ENCODE data around the gene GATB. TPM values are rescaled to one million over a fixed set of nuclear protein-coding genes. Genes with fewer than 3 reads are reported as not detected.

The GATB gene
- total and polyA plus RNA-seq, 2 experiments from 2014 or later = 17.7 to 18.9 TPM

GRCh38 chr4:151676301-151676700 is 84.5 kb downstream of the GATB start (continued):
- TF ChIP-seq, protein P1, sequence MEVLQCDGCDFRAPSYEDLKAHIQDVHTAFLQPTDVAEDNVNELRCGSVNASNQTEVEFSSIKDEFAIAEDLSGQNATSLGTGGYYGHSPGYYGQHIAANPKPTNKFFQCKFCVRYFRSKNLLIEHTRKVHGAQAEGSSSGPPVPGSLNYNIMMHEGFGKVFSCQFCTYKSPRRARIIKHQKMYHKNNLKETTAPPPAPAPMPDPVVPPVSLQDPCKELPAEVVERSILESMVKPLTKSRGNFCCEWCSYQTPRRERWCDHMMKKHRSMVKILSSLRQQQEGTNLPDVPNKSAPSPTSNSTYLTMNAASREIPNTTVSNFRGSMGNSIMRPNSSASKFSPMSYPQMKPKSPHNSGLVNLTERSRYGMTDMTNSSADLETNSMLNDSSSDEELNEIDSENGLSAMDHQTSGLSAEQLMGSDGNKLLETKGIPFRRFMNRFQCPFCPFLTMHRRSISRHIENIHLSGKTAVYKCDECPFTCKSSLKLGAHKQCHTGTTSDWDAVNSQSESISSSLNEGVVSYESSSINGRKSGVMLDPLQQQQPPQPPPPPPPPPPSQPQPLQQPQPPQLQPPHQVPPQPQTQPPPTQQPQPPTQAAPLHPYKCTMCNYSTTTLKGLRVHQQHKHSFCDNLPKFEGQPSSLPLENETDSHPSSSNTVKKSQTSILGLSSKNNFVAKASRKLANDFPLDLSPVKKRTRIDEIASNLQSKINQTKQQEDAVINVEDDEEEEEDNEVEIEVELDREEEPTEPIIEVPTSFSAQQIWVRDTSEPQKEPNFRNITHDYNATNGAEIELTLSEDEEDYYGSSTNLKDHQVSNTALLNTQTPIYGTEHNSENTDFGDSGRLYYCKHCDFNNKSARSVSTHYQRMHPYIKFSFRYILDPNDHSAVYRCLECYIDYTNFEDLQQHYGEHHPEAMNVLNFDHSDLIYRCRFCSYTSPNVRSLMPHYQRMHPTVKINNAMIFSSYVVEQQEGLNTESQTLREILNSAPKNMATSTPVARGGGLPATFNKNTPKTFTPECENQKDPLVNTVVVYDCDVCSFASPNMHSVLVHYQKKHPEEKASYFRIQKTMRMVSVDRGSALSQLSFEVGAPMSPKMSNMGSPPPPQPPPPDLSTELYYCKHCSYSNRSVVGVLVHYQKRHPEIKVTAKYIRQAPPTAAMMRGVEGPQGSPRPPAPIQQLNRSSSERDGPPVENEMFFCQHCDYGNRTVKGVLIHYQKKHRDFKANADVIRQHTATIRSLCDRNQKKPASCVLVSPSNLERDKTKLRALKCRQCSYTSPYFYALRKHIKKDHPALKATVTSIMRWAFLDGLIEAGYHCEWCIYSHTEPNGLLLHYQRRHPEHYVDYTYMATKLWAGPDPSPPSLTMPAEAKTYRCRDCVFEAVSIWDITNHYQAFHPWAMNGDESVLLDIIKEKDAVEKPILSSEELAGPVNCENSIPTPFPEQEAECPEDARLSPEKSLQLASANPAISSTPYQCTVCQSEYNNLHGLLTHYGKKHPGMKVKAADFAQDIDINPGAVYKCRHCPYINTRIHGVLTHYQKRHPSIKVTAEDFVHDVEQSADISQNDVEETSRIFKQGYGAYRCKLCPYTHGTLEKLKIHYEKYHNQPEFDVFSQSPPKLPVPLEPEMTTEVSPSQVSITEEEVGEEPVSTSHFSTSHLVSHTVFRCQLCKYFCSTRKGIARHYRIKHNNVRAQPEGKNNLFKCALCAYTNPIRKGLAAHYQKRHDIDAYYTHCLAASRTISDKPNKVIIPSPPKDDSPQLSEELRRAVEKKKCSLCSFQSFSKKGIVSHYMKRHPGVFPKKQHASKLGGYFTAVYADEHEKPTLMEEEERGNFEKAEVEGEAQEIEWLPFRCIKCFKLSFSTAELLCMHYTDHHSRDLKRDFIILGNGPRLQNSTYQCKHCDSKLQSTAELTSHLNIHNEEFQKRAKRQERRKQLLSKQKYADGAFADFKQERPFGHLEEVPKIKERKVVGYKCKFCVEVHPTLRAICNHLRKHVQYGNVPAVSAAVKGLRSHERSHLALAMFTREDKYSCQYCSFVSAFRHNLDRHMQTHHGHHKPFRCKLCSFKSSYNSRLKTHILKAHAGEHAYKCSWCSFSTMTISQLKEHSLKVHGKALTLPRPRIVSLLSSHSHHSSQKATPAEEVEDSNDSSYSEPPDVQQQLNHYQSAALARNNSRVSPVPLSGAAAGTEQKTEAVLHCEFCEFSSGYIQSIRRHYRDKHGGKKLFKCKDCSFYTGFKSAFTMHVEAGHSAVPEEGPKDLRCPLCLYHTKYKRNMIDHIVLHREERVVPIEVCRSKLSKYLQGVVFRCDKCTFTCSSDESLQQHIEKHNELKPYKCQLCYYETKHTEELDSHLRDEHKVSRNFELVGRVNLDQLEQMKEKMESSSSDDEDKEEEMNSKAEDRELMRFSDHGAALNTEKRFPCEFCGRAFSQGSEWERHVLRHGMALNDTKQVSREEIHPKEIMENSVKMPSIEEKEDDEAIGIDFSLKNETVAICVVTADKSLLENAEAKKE (CRISPR knock-in tag; IDR thresholded peaks at IDR 0.05) = no peak
- TF ChIP-seq ZNF331 (CRISPR knock-in tag; IDR thresholded peaks at IDR 0.05; ENCODE audit: low read depth) = no peak

DNA sequence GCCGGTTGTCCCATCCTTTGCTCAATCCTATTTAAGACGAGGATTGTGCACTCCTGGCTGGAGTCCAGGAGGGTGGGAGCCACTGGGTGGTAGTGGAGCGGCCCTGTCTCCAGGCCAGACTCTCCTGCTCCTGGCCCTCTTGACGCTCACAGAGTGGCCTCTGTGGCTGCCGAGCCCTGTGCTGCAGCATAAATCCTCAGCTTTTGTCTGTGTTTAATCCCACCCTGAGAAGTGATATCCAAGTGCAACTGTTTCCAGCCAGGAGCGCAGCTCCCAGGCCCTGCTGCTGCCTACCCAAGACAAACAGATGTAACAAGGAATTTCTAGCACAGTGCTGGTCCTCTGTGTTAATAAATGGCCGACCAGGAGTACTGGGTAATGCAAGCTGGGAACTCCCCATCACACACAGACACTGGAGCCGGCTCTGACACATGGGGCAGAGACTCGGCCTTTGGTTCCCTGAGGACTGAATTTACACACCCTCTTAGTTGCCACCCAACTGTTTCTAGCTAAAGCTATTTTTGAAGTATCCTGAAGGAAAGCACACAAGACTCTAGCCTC is 85.3 kb downstream of the GATB start:
- Mint-ChIP-seq H3K27ac (no peak overlapping the region), H3K36me3 (ENCODE audit: low read depth) (no peaks in the 10 kb centered on the region; the same call in 2 of the 3 replicates), H3K4me3 (no peak overlapping the region), H3K27me3 (ENCODE audit: insufficient read depth, low read depth, poor library complexity) (no peaks in the 10 kb centered on the region), H3K4me1 (peaks cover 24% of the 10 kb centered on the region), H3K9me3 (no peaks in the 10 kb centered on the region)
- Histone ChIP-seq H3K27ac (ENCODE audit: low read depth) (no peak overlapping the region), H2AFZ (no peak overlapping the region), H3K27me3 (ENCODE audit: insufficient read depth) (no peaks in the 10 kb centered on the region), H3K4me3 (no peak overlapping the region), H4K20me1 (replicated peaks; ENCODE audit: insufficient read depth) (no peaks in the 10 kb centered on the region), H3K9me2 (ENCODE audit: insufficient read depth) (no peaks in the 10 kb centered on the region), H3K4me1 (ENCODE audit: insufficient read depth) (no peaks in the 10 kb centered on the region), H3K36me3 (ENCODE audit: insufficient read depth) (no peaks in the 10 kb centered on the region), H3F3A (replicated peaks; ENCODE audit: low read depth) (no peaks in the 10 kb centered on the region), H3K79me2 (replicated peaks; ENCODE audit: insufficient read depth) (no peaks in the 10 kb centered on the region), H3K4me2 (no peak overlapping the region)
- TF ChIP-seq POLR2AphosphoS5 (IDR thresholded peaks at IDR 0.05; ENCODE audit: low read depth) = no peak
- TF ChIP-seq EZH2 (IDR thresholded peaks at IDR 0.05; ENCODE audit: low read depth, unreplicated experiment) = no peak
- ATAC-seq = peak; percentile 7
- no peak for DNase-seq (ENCODE audit: low spot score)
